Left ventricle myocardium inferior (tissue), 1 donor: ENCODE data around the gene MRC2. TPM values are rescaled to one million over a fixed set of nuclear protein-coding genes. Genes with fewer than 3 reads are reported as not detected.

Experiments used
- DNase-seq: peaks from one replicate; pipeline ENCODE4 v3.0.0-alpha.2; 2020
- H3K27ac ChIP-seq: fragments of 200-600 bp; replicated peaks from 2 replicates; pipeline ENCODE4 v1.8.0; 2021
- H3K27me3 ChIP-seq: fragments of 200-600 bp; 2 replicates; pipeline ENCODE4 v1.8.0; 2021; ENCODE audit warnings: low read depth
- H3K36me3 ChIP-seq: fragments of 200-600 bp; 2 replicates; pipeline ENCODE4 v1.8.0; 2021
- H3K4me1 ChIP-seq: fragments of 200-600 bp; 2 replicates; pipeline ENCODE4 v1.8.0; 2021
- H3K4me3 ChIP-seq: fragments of 200-600 bp; 2 replicates; pipeline ENCODE4 v1.8.0; 2021; ENCODE audit warnings: mild to moderate bottlenecking, moderate library complexity
- H3K9me3 ChIP-seq: fragments of 200-600 bp; replicated peaks from 2 replicates; pipeline ENCODE4 v1.8.0; 2021
- CTCF ChIP-seq: fragments of 200-600 bp; IDR thresholded peaks from 2 replicates; pipeline ENCODE4 v1.8.0; 2021; ENCODE audit warnings: antibody characterized with exemption, mild to moderate bottlenecking, borderline replicate concordance
- intact Hi-C: fragments of 100-400 bp; cut with micrococcal nuclease; formaldehyde crosslinking; loops from one replicate; pipeline ENCODE4 v1.11.0; 2022
- total RNA-seq: library from RNA; stranded (reverse); fragmentation: NEBNext Ultra II Directional; extraction: Animal tissue kit (Norgen Biotek cat#: 25700); gene quantifications from one replicate; pipeline ENCODE4 v1.2.1, GENCODE V29; 2021
- donor health status: DM: no; HTN: yes; CAD: no; lungs with severe emphysema.

The MRC2 gene
- total RNA-seq, 1 donor from 2014 or later, result 22.8 TPM

- no peak for DNase-seq
- Histone ChIP-seq H3K27me3 (no peaks in the 10 kb centered on the region), H3K36me3 (no peaks in the 10 kb centered on the region), H3K27ac (no peak overlapping the region), H3K4me1 (peaks cover 9% of the 10 kb centered on the region), H3K9me3 (no peaks in the 10 kb centered on the region), H3K4me3 (no peak overlapping the region)
- TF ChIP-seq CTCF, result no peak
- intact Hi-C loops, result no loop called here
Observed at GRCh38 chr17:62675260-62675659, 47.8 kb downstream of the MRC2 start.

DNA sequence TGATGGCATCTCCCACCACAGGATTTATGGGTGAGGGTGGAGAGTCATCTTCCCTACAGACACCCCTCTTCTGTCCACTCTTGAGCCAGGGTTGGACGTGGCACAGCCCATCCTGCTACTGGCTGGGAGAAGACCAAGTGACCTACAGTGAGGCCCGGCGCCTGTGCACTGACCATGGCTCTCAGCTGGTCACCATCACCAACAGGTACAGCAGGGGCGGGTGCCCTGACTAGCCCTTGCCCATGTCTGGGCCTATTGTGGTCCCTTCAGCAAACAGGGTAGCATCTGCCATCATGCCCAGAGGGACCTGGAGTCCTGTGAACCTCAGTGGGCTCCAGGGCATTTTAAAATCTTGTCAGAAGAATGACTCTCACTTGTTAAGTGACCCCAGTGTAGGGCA lies 48.2 kb downstream of the MRC2 start:
- Histone ChIP-seq H3K27ac (no peak overlapping the region), H3K4me3 (no peak overlapping the region), H3K36me3 (no peaks in the 10 kb centered on the region), H3K9me3 (no peaks in the 10 kb centered on the region), H3K4me1 (peaks cover 9% of the 10 kb centered on the region), H3K27me3 (no peaks in the 10 kb centered on the region)
- TF ChIP-seq CTCF, result no peak
- DNase-seq, result no peak
- intact Hi-C loops, result no loop called here

- DNase-seq, result no peak
- Histone ChIP-seq H3K27ac (no peak overlapping the region), H3K36me3 (no peaks in the 10 kb centered on the region), H3K4me1 (peaks cover 9% of the 10 kb centered on the region), H3K27me3 (no peaks in the 10 kb centered on the region), H3K4me3 (no peak overlapping the region), H3K9me3 (no peaks in the 10 kb centered on the region)
- intact Hi-C loops, result no loop called here
- no peak for TF ChIP-seq CTCF
Observed at GRCh38 chr17:62676231-62676943, 48.9 kb downstream of the MRC2 start.

DNA sequence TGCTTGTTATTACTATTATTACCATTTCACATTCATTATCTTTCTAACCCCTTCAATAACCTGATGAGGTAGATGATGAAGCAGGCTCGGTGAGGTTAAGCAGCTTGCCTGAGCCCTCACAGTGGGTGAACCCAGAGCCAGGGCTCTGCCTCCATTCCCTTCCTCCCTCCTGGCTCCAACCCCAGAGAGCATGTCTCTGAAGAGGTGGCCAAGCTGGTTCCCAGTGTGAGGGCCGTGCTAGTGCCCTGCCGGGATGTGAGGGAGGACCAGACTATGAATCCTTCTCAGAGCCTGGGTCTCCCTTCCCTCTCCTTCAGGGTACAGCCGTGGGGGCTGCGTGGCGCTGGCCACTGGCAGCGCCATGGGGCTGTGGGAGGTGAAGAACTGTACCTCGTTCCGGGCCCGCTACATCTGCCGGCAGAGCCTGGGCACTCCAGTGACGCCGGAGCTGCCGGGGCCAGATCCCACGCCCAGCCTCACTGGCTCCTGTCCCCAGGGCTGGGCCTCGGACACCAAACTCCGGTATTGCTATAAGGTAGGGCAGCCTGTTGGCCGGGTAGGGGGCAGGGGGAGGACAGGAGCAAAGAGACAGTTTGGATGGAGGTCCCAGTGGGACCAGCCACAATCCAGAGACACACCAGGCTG lies 49.6 kb downstream of the MRC2 start:
- Histone ChIP-seq H3K4me3 (no peak overlapping the region), H3K27me3 (no peaks in the 10 kb centered on the region), H3K27ac (no peak overlapping the region), H3K4me1 (peaks cover 2% of the 10 kb centered on the region), H3K9me3 (no peaks in the 10 kb centered on the region), H3K36me3 (no peaks in the 10 kb centered on the region)
- intact Hi-C loops, result no loop called here
- no peak for TF ChIP-seq CTCF
- DNase-seq, result no peak

DNA sequence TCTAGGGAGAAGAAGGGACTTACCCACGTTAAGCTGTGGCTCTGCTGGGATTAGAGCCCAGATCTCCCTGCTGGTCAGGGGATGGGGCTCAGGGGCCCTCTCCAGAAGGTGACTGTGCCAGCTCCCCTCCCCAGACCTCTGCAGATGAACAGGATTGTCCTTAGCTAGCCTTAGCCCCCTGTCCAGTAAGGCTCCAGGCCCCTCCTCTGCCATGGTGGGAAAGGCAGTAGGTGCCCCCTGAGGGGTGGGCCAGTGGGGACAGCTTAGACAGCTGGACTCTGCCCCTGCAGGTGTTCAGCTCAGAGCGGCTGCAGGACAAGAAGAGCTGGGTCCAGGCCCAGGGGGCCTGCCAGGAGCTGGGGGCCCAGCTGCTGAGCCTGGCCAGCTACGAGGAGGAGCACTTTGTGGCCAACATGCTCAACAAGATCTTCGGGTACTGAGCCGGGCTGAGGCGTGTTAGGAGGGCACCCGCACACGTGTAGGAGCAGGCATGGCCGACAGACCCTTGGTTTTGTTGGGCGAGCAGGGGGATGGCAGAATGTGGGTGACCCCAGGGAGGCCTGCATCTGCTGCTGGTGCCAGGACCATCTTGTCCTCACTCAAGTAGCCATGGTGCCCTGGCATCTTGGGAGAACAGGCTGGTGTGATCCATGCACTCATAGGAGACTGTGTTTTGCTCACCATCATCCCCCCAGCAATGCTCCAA lies 50.9 kb downstream of the MRC2 start:
- no peaks in the 10 kb centered on the region for H3K27me3 ChIP-seq
- no peaks in the 10 kb centered on the region for H3K9me3 ChIP-seq
- no peaks in the 10 kb centered on the region for H3K4me1 ChIP-seq
- no peak overlapping the region for H3K27ac ChIP-seq
- no peaks in the 10 kb centered on the region for H3K36me3 ChIP-seq
- TF ChIP-seq CTCF, result no peak
- no peak for DNase-seq
- intact Hi-C loops, result no loop called here
- H3K4me3 ChIP-seq, result no peak overlapping the region
